ENCODE measurements around the gene AFF1.

The AFF1 gene

DNA sequence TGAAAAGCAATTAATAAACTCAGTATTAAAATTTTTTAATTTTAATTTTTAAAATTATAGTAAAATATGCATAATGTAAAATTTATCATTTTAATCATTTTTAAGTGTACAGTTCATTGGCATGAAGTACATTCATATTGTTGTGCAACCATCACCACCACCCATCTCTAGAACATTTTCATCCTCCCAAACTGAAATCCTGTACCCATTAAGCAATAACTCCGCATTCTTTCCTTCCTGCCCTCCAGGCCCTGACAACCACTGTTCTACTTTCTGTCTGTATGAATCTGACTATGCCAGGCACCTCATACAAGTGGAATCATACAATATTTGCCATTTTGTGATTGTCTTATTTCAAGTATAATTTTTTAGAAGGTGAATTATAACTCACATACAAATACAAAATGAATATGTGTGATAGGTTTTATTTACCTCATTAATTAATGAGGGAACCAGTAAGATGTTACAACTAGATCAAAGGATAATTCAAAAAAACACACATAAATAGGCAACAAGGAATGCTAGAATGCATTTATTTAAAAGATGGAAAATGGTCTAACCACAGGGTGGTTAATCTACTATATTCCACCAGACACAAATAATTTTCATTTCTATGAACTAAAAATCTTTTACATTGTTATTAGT lies 13.1 kb upstream of the AFF1 start:
- DNase-seq (ENCODE audit: low read depth, low spot score), result no peak
- H3K4me3 ChIP-seq (ENCODE audit: low read depth, low read length), result no peak overlapping the region
- in situ Hi-C loops (cut with HindIII; ENCODE audit: low sequenced_read_pairs), result no loop called here
- TF ChIP-seq, protein P1, sequence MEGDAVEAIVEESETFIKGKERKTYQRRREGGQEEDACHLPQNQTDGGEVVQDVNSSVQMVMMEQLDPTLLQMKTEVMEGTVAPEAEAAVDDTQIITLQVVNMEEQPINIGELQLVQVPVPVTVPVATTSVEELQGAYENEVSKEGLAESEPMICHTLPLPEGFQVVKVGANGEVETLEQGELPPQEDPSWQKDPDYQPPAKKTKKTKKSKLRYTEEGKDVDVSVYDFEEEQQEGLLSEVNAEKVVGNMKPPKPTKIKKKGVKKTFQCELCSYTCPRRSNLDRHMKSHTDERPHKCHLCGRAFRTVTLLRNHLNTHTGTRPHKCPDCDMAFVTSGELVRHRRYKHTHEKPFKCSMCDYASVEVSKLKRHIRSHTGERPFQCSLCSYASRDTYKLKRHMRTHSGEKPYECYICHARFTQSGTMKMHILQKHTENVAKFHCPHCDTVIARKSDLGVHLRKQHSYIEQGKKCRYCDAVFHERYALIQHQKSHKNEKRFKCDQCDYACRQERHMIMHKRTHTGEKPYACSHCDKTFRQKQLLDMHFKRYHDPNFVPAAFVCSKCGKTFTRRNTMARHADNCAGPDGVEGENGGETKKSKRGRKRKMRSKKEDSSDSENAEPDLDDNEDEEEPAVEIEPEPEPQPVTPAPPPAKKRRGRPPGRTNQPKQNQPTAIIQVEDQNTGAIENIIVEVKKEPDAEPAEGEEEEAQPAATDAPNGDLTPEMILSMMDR (IDR thresholded peaks at IDR 0.05; ENCODE audit: low read depth, low read length), result no peak

GRCh38 chr4:86924811-86925210 lies 10.0 kb upstream of the AFF1 start:
- in situ Hi-C loops (cut with HindIII; ENCODE audit: low sequenced_read_pairs), result no loop called here
- DNase-seq (ENCODE audit: low read depth, low spot score), result peak; percentile 56
- H3K4me3 ChIP-seq (ENCODE audit: low read depth, low read length), result no peak overlapping the region
- TF ChIP-seq, protein P1 (IDR thresholded peaks at IDR 0.05; ENCODE audit: low read depth, low read length), result no peak

DNA sequence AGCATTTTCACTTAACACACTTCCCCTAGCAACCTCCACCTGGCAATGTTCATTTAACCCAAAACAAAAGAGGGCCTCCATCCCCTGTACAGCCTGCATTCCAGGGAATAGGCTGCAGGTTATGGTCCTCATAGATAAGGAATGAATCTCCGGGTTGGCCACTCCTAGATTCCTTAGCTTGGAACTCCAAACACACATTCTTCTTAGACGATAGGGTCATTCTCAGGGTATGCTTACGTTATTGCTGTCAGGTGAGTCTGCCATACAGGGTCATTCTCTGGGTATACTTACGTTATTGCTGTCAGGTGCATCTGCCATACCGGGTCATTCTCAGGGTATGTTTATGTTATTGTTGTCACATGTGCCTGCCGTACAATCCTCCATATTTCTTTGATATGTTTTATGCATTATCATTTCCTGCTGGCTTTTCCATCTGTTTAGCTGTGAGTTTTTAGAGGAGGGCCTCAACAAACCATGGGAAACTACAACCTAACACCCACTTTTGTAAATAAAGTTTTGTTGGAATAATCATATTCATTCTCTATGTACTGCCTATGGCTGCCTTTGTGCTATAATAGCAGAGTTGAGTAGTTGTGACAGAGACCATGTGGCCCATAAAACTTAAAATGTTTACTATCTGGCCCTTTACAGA lies 8.2 kb upstream of the AFF1 start:
- no peak overlapping the region for H3K4me3 ChIP-seq (ENCODE audit: low read depth, low read length)
- TF ChIP-seq, protein P1 (IDR thresholded peaks at IDR 0.05; ENCODE audit: low read depth, low read length), result no peak
- in situ Hi-C loops (cut with HindIII; ENCODE audit: low sequenced_read_pairs), result no loop called here
- DNase-seq (ENCODE audit: low read depth, low spot score), result no peak

DNA sequence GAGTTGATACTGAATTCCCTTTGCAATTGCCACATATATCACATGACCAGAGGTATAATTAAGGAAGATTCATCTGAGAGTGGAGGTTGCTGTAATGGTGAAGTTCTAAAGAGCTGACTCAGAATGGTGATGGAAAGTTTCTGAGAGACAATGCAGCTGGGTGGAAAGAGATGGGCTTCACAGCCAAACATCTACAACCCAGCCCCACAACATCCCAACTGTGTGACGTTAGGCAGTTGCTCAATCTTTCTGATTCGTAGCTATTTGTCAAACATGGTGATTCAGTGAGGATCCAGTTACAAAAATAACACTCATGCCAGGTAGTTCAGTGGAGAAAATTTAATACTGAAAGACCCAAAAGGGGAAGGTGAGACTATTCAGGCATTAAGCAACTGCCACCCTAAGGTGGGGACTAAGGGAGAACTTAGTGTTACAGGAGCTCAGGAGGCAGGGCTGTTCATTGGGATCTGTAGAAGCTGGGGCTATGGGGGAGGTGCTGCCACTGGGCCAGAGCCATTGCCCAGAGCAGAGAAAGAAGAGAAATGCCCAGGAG lies 6.9 kb upstream of the AFF1 start:
- TF ChIP-seq, protein P1 (IDR thresholded peaks at IDR 0.05; ENCODE audit: low read depth, low read length), result no peak
- no peak overlapping the region for H3K4me3 ChIP-seq (ENCODE audit: low read depth, low read length)
- peak; percentile 92 for DNase-seq (ENCODE audit: low read depth, low spot score)
- in situ Hi-C loops (cut with HindIII; ENCODE audit: low sequenced_read_pairs), result no loop called here

DNA sequence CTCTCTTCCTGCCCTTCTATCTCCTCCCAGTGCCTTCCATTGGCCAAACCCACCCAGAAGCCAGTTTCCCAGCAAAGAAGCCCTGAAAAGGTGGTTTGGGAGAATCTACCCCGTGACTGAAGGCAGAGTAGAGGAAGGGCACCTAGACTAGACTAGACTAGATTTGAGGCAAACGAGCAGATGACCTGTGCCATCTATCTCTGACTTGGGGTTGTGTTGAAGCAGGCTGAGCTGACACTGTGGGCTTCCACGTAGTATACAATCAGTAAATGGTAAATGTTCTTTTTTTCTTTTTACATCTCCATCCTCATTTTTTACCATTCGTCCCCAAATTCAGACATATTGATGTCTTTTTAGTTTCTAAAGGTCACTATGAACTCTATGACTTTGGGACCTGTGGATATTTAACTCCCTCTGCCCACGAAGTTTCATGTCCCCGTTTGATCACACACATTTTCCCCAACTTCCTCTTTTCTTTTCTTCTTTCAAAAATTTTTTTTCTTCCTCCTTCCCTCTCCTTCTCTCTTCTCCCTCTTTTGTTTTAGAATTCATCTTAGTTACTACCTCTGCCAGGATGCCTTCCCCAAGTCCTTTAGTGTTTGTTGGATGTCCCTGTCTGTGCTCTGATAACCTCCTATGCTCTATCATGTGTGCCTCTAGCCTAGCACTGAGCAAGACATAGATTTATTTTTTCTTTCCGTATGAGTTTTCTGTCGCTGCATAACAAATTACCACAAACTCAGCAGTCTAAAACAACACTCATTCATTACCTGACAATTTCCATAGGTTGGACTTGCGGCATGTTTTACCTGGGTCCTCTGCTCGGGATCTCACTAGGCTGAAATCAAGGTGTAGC lies 6.2 kb upstream of the AFF1 start:
- in situ Hi-C loops (cut with HindIII; ENCODE audit: low sequenced_read_pairs), result no loop called here
- no peak for DNase-seq (ENCODE audit: low read depth, low spot score)
- H3K4me3 ChIP-seq (ENCODE audit: low read depth, low read length), result no peak overlapping the region
- TF ChIP-seq, protein P1 (IDR thresholded peaks at IDR 0.05; ENCODE audit: low read depth, low read length), result no peak

- peak; percentile 18 for DNase-seq (ENCODE audit: low read depth, low spot score)
- in situ Hi-C loops (cut with HindIII; ENCODE audit: low sequenced_read_pairs), result no loop called here
- peak overlapping the region; percentile 84 for H3K4me3 ChIP-seq (ENCODE audit: low read depth, low read length)
- TF ChIP-seq, protein P1 (IDR thresholded peaks at IDR 0.05; ENCODE audit: low read depth, low read length), result no peak
Observed at GRCh38 chr4:86934147-86934770, 552 bp upstream of the AFF1 start.
